IMR-90 (cell line): ENCODE data around the gene NOL12. TPM values are rescaled to one million over a fixed set of nuclear protein-coding genes. Genes with fewer than 3 reads are reported as not detected.

Experiments used
- ATAC-seq: fragments of 200-7000 bp; cut with Tn5 transposase; 2 replicates; pipeline ENCODE4 v1.9.1; 2020; ENCODE audit warnings: low read depth, mild to moderate bottlenecking, moderate library complexity
- BruUV-seq: library from RNA; stranded (reverse); fragments of 400-500 nt; replicated peaks from 2 replicates; lab custom pipeline; 2021; lab: Mats Ljungman, UMichigan
- CTCF ChIA-PET: fragments of 300-600 bp; formaldehyde crosslinking; extraction: SDS; loops from one replicate; lab custom pipeline; 2021; ENCODE audit warnings: antibody characterized with exemption; lab: Yijun Ruan, JAX
- POLR2A ChIA-PET: fragments of 300-600 bp; sonication (Branson Sonifier 250); formaldehyde crosslinking; loops from one replicate; lab custom pipeline; 2022; ENCODE audit warnings: antibody characterized with exemption; ENCODE audit not compliant: unreplicated experiment; lab: Charles Lee
- DNase-seq: peaks from one replicate; pipeline ENCODE4 v3.0.0; 2013
- H2AFZ ChIP-seq: replicated peaks from 2 replicates; pipeline ENCODE3; 2013; ENCODE audit warnings: low read length, mild to moderate bottlenecking; ENCODE audit not compliant: poor library complexity
- H2AK5ac ChIP-seq: 2 replicates; pipeline ENCODE4 v1.6.1; 2013; ENCODE audit warnings: low read depth, low read length, inconsistent platforms
- H2AK9ac ChIP-seq: replicated peaks from 2 replicates; pipeline ENCODE3; 2013; ENCODE audit warnings: mild to moderate bottlenecking, low read depth, low read length, moderate library complexity; ENCODE audit not compliant: poor library complexity
- H2BK120ac ChIP-seq: 2 replicates; pipeline ENCODE4 v1.6.1; 2013; ENCODE audit warnings: low read depth, low read length, inconsistent platforms
- H2BK15ac ChIP-seq: 3 replicates; pipeline ENCODE4 v1.6.1; 2013; ENCODE audit warnings: low read depth, low read length, inconsistent platforms
- H2BK20ac ChIP-seq: 2 replicates; pipeline ENCODE4 v1.6.1; 2013; ENCODE audit warnings: low read depth, mild to moderate bottlenecking, inconsistent platforms, low read length, moderate library complexity
- H2BK5ac ChIP-seq: 2 replicates; pipeline ENCODE4 v1.6.1; 2013; ENCODE audit warnings: mild to moderate bottlenecking, low read depth, low read length, inconsistent platforms; ENCODE audit not compliant: poor library complexity, severe bottlenecking
- H3K14ac ChIP-seq: replicated peaks from 2 replicates; pipeline ENCODE4 v1.6.1; 2013; ENCODE audit warnings: low read depth, low read length, inconsistent platforms
- H3K18ac ChIP-seq: 2 replicates; pipeline ENCODE4 v1.6.1; 2013; ENCODE audit warnings: low read depth, low read length, control low read depth
- H3K23ac ChIP-seq: 2 replicates; pipeline ENCODE4 v1.6.1; 2013; ENCODE audit warnings: low read depth, low read length, inconsistent platforms
- H3K27ac ChIP-seq: 2 replicates; pipeline ENCODE4 v1.5.1; 2013; ENCODE audit warnings: mild to moderate bottlenecking, control low read depth, low read length; ENCODE audit not compliant: insufficient read depth
- H3K27me3 ChIP-seq: 2 replicates; pipeline ENCODE4 v1.6.1; 2013; ENCODE audit warnings: low read length; ENCODE audit not compliant: control insufficient read depth, insufficient read depth
- H3K36me3 ChIP-seq: 2 replicates; pipeline ENCODE4 v1.6.1; 2013; ENCODE audit warnings: low read length, mixed read lengths; ENCODE audit not compliant: control insufficient read depth, insufficient read depth
- H3K4ac ChIP-seq: 2 replicates; pipeline ENCODE4 v1.6.1; 2013; ENCODE audit warnings: low read depth, low read length, inconsistent platforms
- H3K4me1 ChIP-seq: 2 replicates; pipeline ENCODE4 v1.6.1; 2013; ENCODE audit warnings: low read length, mixed read lengths; ENCODE audit not compliant: control insufficient read depth, insufficient read depth
- H3K4me2 ChIP-seq: 2 replicates; pipeline ENCODE4 v1.6.1; 2013; ENCODE audit warnings: low read depth, mild to moderate bottlenecking, control low read depth, low read length, moderate library complexity
- H3K4me3 ChIP-seq: 2 replicates; pipeline ENCODE4 v1.5.1; 2013; ENCODE audit warnings: low read depth, mild to moderate bottlenecking, control low read depth, low read length, moderate library complexity; ENCODE audit not compliant: insufficient read depth
- H3K56ac ChIP-seq: 2 replicates; pipeline ENCODE4 v1.6.1; 2013; ENCODE audit warnings: low read length, inconsistent platforms; ENCODE audit not compliant: insufficient read depth; ENCODE audit errors: extremely low read depth
- H3K79me1 ChIP-seq, 2 experiments: 2 replicates each; pipeline ENCODE4 v1.6.1; 2013; ENCODE audit warnings: low read length in 2 of 2, inconsistent platforms in 1 of 2, low read depth in 1 of 2
- H3K9ac ChIP-seq: 2 replicates; pipeline ENCODE4 v1.6.1; 2013; ENCODE audit warnings: low read depth, low read length, control low read depth
- H3K9me1 ChIP-seq: 2 replicates; pipeline ENCODE4 v1.6.1; 2013; ENCODE audit warnings: low read length, inconsistent platforms; ENCODE audit not compliant: insufficient read depth
- H3K9me3 ChIP-seq: 2 replicates; pipeline ENCODE4 v1.6.1; 2013; ENCODE audit warnings: low read length; ENCODE audit not compliant: control insufficient read depth, insufficient read depth
- H4K20me1 ChIP-seq: 2 replicates; pipeline ENCODE4 v1.6.1; 2013; ENCODE audit warnings: low read length, inconsistent platforms; ENCODE audit not compliant: insufficient read depth
- H4K5ac ChIP-seq: 2 replicates; pipeline ENCODE4 v1.6.1; 2013; ENCODE audit warnings: mild to moderate bottlenecking, low read depth, low read length, control low read depth
- H4K8ac ChIP-seq, 2 experiments: 2 replicates each; pipeline ENCODE4 v1.6.1; 2013; ENCODE audit warnings: low read depth in 2 of 2, low read length in 2 of 2, control low read depth in 1 of 2, inconsistent platforms in 1 of 2
- H4K91ac ChIP-seq: 2 replicates; pipeline ENCODE4 v1.6.1; 2013; ENCODE audit warnings: low read depth, low read length, inconsistent platforms; ENCODE audit not compliant: insufficient read depth
- BHLHE40 ChIP-seq: fragments of 150-350 bp; IDR thresholded peaks from 2 replicates; pipeline ENCODE4 v1.6.1; 2016; ENCODE audit warnings: mild to moderate bottlenecking, low read depth, low read length
- CEBPB ChIP-seq: IDR thresholded peaks from 2 replicates; pipeline ENCODE4 v1.6.1; 2012; ENCODE audit warnings: low read depth, low read length, improper control_type of control experiment
- MXI1 ChIP-seq: IDR thresholded peaks from 2 replicates; pipeline ENCODE4 v1.6.1; 2012; ENCODE audit warnings: low read depth, mild to moderate bottlenecking, low read length, moderate library complexity, borderline replicate concordance
- NFE2L2 ChIP-seq: fragments of 150-350 bp; IDR thresholded peaks from 2 replicates; pipeline ENCODE4 v1.6.1; 2016; ENCODE audit warnings: low read depth, mild to moderate bottlenecking, low read length
- RAD21 ChIP-seq: IDR thresholded peaks from 2 replicates; pipeline ENCODE4 v1.6.1; 2012; ENCODE audit warnings: low read length, improper control_type of control experiment
- RCOR1 ChIP-seq: IDR thresholded peaks from 2 replicates; pipeline ENCODE4 v1.6.1; 2012; ENCODE audit warnings: mild to moderate bottlenecking, low read length, improper control_type of control experiment; ENCODE audit not compliant: insufficient replicate concordance
- SMC3 ChIP-seq: fragments of 150-350 bp; IDR thresholded peaks from 2 replicates; pipeline ENCODE4 v1.6.1; 2016; ENCODE audit warnings: low read depth, mild to moderate bottlenecking, antibody characterized with exemption, low read length, moderate library complexity
- WGBS, 2 experiments: methylation state at CpG; one replicate each; pipeline versions ENCODE4 v1.1.5 to v1.1.7; 2013; ENCODE audit warnings: missing lambda C conversion rate in 2 of 2; ENCODE audit not compliant: insufficient read length in 1 of 2; ENCODE audit errors: extremely low coverage in 2 of 2; 5-methylcytosine and 5-hydroxymethylcytosine counted together
- dilution Hi-C: fragments of 300-500 bp; cut with HindIII; formaldehyde crosslinking; loops from one replicate; pipeline ENCODE4 v1.14.3; 2018; ENCODE audit warnings: low sequenced_read_pairs; ENCODE audit not compliant: unreplicated experiment
- in situ Hi-C: fragments of 300-500 bp; cut with MboI; formaldehyde crosslinking; loops from 3 replicates; pipeline ENCODE4 v1.14.3; 2019; ENCODE audit warnings: low sequenced_read_pairs, inconsistent platforms, mixed read lengths
- intact Hi-C: fragments of 100-400 bp; cut with micrococcal nuclease; formaldehyde crosslinking; loops from 2 replicates; pipeline ENCODE4 v1.10.0; 2022
- polyA plus RNA-seq, 3 experiments: library from polyadenylated mRNA; depleted of rRNA; stranded (reverse); fragments of >200 nt; gene quantifications; 2 replicates each; pipeline ENCODE4 v1.2.3, GENCODE V29; 2012; ENCODE audit warnings: low replicate concordance in 1 of 3
- total RNA-seq: library from RNA; depleted of rRNA; stranded (reverse); fragments of >200 nt; gene quantifications from 2 replicates; pipeline ENCODE4 v1.2.3, GENCODE V29; 2012

Gene NOL12
- total and polyA plus RNA-seq, 2 of the 4 experiments (the other 2 are of a cell fraction): 16.0 to 25.6 TPM

DNA sequence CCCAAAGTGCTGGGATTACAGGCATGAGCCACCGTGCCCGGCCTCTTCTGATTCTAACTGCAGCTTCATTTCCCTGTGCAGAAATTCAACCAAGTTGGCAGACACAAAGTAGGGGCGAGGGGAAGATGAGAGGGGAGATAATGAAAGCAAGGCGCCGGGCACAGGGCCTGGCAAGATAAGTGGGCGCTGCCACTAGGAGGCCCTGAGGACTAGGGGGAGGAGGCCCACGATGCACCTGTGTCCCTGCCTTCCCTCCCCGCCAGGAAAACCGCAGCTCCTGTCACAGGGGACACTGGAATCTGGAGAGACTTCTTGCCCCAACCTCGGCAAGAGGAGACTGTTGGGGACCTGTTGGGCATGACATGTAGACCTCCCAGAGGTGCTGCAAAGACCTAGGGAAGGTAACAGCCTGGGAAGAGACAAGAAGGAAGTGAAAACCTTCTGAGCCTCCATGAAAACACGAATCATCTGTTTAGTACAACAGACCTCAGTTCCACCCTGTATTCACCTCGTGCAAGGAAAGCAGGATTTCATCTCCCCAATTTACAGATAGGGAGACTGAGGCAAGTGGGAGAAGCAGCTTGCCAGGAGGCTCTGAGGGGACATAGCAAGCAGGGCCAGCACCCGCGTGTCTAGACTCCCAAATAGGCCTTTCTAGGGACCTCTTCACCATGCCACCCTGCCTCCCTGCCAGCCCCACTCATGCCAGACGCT is 13.8 kb upstream of the NOL12 start:
- Histone ChIP-seq H3K18ac (no peak overlapping the region), H3K23ac (0 out of 2 replicates have a peak overlapping the region, but pooled peaks have one; percentile 29), H3K27ac (no peak overlapping the region), H3K9ac (no peak overlapping the region), H3K4me3 (no peak overlapping the region), H2AFZ (no peak overlapping the region), H2BK120ac (no peak overlapping the region; the same call in 1 of the 2 replicates), H3K14ac (no peak overlapping the region), H4K91ac (no peak overlapping the region), H4K20me1 (peaks cover 24% of the 10 kb centered on the region), H3K27me3 (no peaks in the 10 kb centered on the region), H4K5ac (no peak overlapping the region), H3K9me3 (no peaks in the 10 kb centered on the region), H3K4ac (0 out of 2 replicates have a peak overlapping the region, but pooled peaks have one; percentile 36), H3K79me1 (peaks cover 11 to 66% of the 10 kb centered on the region in 2 experiments), H3K9me1 (no peaks in the 10 kb centered on the region; the same call in 1 of the 2 replicates), H4K8ac (no peak overlapping the region), H3K4me1 (peaks cover 10% of the 10 kb centered on the region), H2BK20ac (no peak overlapping the region), H2AK5ac (no peak overlapping the region; the same call in 1 of the 2 replicates), H2AK9ac (peak overlapping the region; percentile 11), H2BK15ac (no peak overlapping the region), H2BK5ac (no peak overlapping the region), H3K36me3 (peaks cover 11% of the 10 kb centered on the region), H3K4me2 (no peak overlapping the region), H3K56ac (no peak overlapping the region)
- dilution Hi-C loops (no loop called here), in situ Hi-C loops (no loop called here), intact Hi-C loops (no loop called here)
- ChIA-PET POLR2A (no interaction called here), CTCF (no interaction called here)
- BruUV-seq: no TSS peak
- TF ChIP-seq BHLHE40: no peak
- no peak for TF ChIP-seq MXI1
- TF ChIP-seq RCOR1: no peak
- TF ChIP-seq RAD21: no peak
- TF ChIP-seq NFE2L2: no peak
- TF ChIP-seq CEBPB: no peak
- TF ChIP-seq SMC3: no peak
- ATAC-seq: no peak
- 93% methylated on average over 3 of the region's 15 CpGs; no CpG with 5 or more reads in 1 of the 2 experiments for WGBS, 2 experiments
- no peak for DNase-seq
